Measurements from ENCODE around the gene NTRK3.

The NTRK3 gene

GRCh38 chr15:87816016-87816415 is 440.5 kb downstream of the NTRK3 start:
- DNase-seq = no peak
- intact Hi-C loops (cut with DNase I) = no loop called here

All from posterior cingulate gyrus (tissue), 11 donors.